Testis (tissue), 2 donors: ENCODE data around the gene RDH11.

Source experiments
- CTCF ChIP-seq, 3 experiments: fragments of 450-650 bp in 2 of 3; fragments of 200-600 bp in 1 of 3; sonication (generic) in 1 of 3; IDR thresholded peaks; one replicate each; pipeline ENCODE4 v1.5.1; 2016 to 2019; ENCODE audit warnings: antibody characterized with exemption in 3 of 3, mild to moderate bottlenecking in 2 of 3, moderate library complexity in 1 of 3
- POLR2A ChIP-seq: fragments of 450-650 bp; IDR thresholded peaks from one replicate; pipeline ENCODE4 v1.6.1; 2017; ENCODE audit warnings: antibody characterized with exemption, mild to moderate bottlenecking, moderate library complexity

- TF ChIP-seq CTCF (IDR thresholded peaks at IDR 0.05) (no peak), POLR2A (no peak)
These were observed 62.0 kb downstream of the RDH11 start for GRCh38 chr14:67633451-67634147.
